T-helper 17 cell (primary cell): ENCODE results near the gene ARSK. TPM values are rescaled to one million over a fixed set of nuclear protein-coding genes. Genes with fewer than 3 reads are reported as not detected.

Source experiments
- ATAC-seq: fragments of 150-1000 bp; cut with Tn5 transposase; 2 replicates; pipeline ENCODE4 v1.10.0; 2021; ENCODE audit warnings: mild to moderate bottlenecking, moderate library complexity
- DNase-seq, 3 donors: peaks; one replicate each; pipeline versions ENCODE4 v3.0.0 to v3.0.0-alpha.2; 2020 to 2021
- H3K9me3 ChIP-seq: one replicate; pipeline ENCODE4 v1.7.0; 2013; ENCODE audit warnings: low read length, mild to moderate bottlenecking; ENCODE audit not compliant: control insufficient read depth, poor library complexity, severe bottlenecking
- H3K27ac Mint-ChIP-seq: one replicate; pipeline ENCODE4 v1.8.0; 2022; ENCODE audit warnings: mild to moderate bottlenecking, moderate library complexity, mixed read lengths
- H3K27me3 Mint-ChIP-seq: one replicate; pipeline ENCODE4 v1.8.0; 2022; ENCODE audit warnings: mixed read lengths
- H3K36me3 Mint-ChIP-seq: one replicate; pipeline ENCODE4 v1.8.0; 2022; ENCODE audit warnings: low read depth, mixed read lengths
- H3K4me1 Mint-ChIP-seq: one replicate; pipeline ENCODE4 v1.8.0; 2022; ENCODE audit warnings: mild to moderate bottlenecking, mixed read lengths
- H3K4me3 Mint-ChIP-seq: one replicate; pipeline ENCODE4 v1.8.0; 2022; ENCODE audit warnings: mild to moderate bottlenecking, moderate library complexity, mixed read lengths
- total RNA-seq, 4 donors: library from RNA in 2 of 4; stranded (reverse) in 2 of 4; gene quantifications; one replicate each; pipeline ENCODE4 v1.2.3 and lab custom pipeline; 2022 to 2026

ARSK gene
- total RNA-seq, 2 donors from 2014 or later, result 4.7 to 4.8 TPM

DNA sequence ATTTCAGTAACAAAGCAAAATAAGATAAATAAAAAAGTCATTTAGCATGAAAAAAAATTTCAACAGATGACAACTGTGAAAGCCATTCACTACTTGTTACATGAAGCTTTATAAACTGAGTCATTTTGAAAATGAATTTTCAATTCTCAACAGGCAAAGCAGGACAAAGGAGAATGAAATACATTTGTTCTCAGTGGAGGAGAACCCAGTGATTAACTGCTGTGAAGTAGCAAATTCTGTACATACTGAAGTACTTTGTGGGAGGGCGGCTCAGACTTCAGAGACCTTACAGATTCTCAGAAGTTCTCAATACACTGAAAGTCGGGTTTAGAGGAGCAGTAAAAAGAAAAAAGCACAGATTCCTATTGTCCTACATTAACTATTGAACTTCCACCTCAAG, 21.8 kb upstream of the ARSK start:
- peaks cover 34% of the 10 kb centered on the region for H3K4me1 Mint-ChIP-seq
- H3K27me3 Mint-ChIP-seq, result no peaks in the 10 kb centered on the region
- no peak overlapping the region for H3K27ac Mint-ChIP-seq
- H3K4me3 Mint-ChIP-seq, result no peak overlapping the region
- peaks cover 18% of the 10 kb centered on the region for H3K36me3 Mint-ChIP-seq
- ATAC-seq, result no peak
- DNase-seq, result no peak
- H3K9me3 ChIP-seq, result no peaks in the 10 kb centered on the region

DNA sequence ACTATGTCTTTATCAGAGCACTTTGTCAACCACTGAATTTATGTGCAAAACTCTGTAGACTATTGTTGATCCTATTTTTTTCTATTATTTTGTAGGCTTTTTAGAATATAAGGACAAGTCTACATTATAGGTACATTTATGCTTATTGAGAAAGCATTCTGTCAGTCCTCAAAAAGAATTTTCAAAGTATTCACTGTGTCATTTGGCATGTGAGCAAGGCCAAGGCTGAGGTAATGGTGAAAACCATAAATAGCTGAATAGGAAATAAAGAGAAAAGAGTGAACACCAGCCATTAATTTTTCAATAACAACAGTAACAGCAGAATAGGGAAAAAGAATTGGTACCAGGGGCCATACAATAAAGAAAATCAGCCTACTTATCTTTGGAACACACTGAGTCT, 21.1 kb upstream of the ARSK start:
- H3K36me3 Mint-ChIP-seq, result peaks cover 18% of the 10 kb centered on the region
- peaks cover 34% of the 10 kb centered on the region for H3K4me1 Mint-ChIP-seq
- H3K9me3 ChIP-seq, result no peaks in the 10 kb centered on the region
- ATAC-seq (no peak), DNase-seq (no peak)
- H3K4me3 Mint-ChIP-seq, result no peak overlapping the region
- H3K27me3 Mint-ChIP-seq, result no peaks in the 10 kb centered on the region
- H3K27ac Mint-ChIP-seq, result peak overlapping the region; percentile 19

DNA sequence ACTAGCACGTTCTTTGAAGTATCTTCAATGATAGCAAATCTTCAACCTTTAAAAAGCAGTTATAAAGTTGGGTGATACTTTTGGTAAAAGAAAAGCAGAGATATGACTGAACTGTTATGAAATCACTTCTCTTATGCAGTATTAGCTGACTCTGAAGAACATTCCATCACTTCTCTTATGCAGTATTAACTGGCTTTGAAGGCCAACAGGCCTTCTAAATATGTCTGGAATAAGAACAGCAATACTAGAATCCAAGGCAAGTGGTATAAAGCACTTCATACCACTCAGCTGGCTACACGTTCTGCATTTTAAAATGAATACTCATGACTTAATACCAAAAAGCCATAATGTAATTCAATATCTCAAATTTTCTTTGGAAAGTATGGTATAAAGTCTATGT, 17.4 kb upstream of the ARSK start:
- ATAC-seq (no peak), DNase-seq (no peak)
- Mint-ChIP-seq H3K27me3 (no peaks in the 10 kb centered on the region), H3K27ac (no peak overlapping the region), H3K4me1 (peaks cover 34% of the 10 kb centered on the region), H3K4me3 (no peak overlapping the region), H3K36me3 (peaks cover 17% of the 10 kb centered on the region)
- no peaks in the 10 kb centered on the region for H3K9me3 ChIP-seq

DNA sequence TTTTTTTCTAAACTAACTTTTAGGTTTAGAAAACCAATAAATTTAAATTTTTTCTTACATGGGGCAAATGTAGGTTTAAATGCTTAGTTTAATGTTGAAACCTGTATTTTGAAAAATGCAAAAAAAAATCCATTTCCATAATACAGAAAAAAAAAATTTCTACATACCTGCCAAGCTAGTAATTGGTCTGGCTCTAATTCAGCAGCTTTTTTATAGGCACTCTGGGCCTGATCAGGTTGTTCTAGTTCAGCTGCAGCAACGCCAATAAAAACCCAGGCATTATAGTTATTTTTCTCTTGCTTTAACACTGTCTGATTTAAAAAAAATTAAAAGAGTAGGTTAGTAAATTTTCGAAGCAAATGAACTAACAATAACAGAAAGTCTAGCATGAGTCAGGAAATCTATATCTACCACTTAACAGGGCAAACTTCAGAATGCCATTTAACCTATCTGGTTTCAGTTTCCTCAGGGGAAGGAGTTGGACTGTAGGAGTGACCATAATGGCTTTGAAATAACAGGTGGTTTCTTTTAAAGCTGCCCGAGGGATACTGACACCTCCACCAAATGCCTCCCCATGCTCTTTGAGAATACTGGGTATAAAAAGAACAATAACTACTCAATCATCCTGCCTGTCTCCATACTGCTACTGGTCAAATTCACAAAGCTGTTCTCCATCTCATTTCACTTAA, 11.7 kb upstream of the ARSK start:
- H3K27me3 Mint-ChIP-seq, result no peaks in the 10 kb centered on the region
- H3K4me3 Mint-ChIP-seq, result no peak overlapping the region
- no peak for DNase-seq
- peaks cover 7% of the 10 kb centered on the region for H3K36me3 Mint-ChIP-seq
- no peak for ATAC-seq
- H3K4me1 Mint-ChIP-seq, result peaks cover 24% of the 10 kb centered on the region
- H3K9me3 ChIP-seq, result no peaks in the 10 kb centered on the region
- H3K27ac Mint-ChIP-seq, result peak overlapping the region; percentile 4

DNA sequence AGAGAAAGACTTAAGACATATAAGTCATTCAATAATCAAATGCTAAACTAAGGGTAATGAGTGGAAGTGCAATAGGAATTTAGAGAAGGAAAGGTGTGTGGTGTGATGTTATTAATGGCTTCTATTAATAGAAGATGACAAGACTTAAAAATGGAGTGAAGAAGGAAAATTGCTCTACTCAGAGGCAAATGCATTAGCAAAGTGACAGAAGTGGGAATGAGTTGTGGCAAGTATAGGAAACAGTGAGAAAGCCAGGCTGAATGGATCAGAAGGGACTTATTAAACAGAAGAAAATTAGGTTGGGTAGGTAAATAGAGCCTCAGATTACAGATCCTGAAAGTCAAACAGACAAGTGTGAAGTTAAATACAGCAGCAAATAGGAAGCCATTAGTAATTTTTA, 5.9 kb upstream of the ARSK start:
- H3K4me3 Mint-ChIP-seq, result no peak overlapping the region

DNA sequence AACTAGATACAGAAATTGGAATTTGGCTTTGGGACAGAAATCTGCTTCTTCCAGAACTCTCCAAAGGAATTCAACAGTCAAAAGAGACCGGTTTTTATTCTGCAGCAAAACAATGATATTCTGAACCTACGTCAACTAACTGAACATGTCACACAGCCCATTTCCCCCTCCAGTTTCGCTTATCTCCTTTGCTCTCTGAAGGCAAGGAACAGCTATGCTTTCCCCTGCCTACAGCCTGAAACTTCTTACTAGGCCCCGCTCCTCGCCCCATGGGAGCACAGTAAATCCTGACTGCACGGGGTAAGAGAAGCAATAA, 612 bp upstream of the ARSK start:
- peaks cover 43% of the 10 kb centered on the region for H3K4me1 Mint-ChIP-seq
- DNase-seq (no peak), ATAC-seq (peak; percentile 34)
- no peaks in the 10 kb centered on the region for H3K27me3 Mint-ChIP-seq
- no peaks in the 10 kb centered on the region for H3K9me3 ChIP-seq
- peak overlapping the region; percentile 89 for H3K27ac Mint-ChIP-seq
- H3K4me3 Mint-ChIP-seq, result peak overlapping the region; percentile 97
- peaks cover 13% of the 10 kb centered on the region for H3K36me3 Mint-ChIP-seq

More for the DNA sequence above, 5.9 kb upstream of the ARSK start:
- H3K27ac Mint-ChIP-seq, result no peak overlapping the region
- H3K36me3 Mint-ChIP-seq, result peaks cover 16% of the 10 kb centered on the region
- H3K9me3 ChIP-seq, result no peaks in the 10 kb centered on the region
- H3K27me3 Mint-ChIP-seq, result no peaks in the 10 kb centered on the region
- DNase-seq, result no peak
- ATAC-seq, result no peak
- H3K4me1 Mint-ChIP-seq, result peaks cover 43% of the 10 kb centered on the region

DNA sequence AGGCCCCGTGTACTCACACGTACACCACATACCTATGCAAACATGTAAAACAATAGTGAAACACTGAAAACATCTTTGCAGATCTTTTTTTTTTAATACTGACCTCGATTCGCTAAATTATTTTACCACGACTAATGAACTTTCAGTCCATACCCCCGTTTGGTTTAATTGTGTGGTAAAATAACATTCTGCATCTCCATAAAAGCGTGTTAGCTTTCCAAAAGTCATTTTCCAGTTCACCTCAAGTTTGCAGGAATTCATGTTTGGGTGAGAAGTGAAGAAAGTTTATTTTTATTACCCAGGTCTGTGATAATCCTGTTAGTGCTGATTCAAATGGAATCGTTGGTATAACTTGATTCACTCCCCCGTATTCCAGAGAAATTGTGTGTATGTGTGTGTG, 652 bp downstream of the ARSK start:
- H3K9me3 ChIP-seq, result no peaks in the 10 kb centered on the region
- H3K4me1 Mint-ChIP-seq, result peaks cover 37% of the 10 kb centered on the region
- DNase-seq, result no peak
- no peaks in the 10 kb centered on the region for H3K27me3 Mint-ChIP-seq
- no peak for ATAC-seq
- H3K36me3 Mint-ChIP-seq, result peaks cover 13% of the 10 kb centered on the region
- H3K27ac Mint-ChIP-seq, result peak overlapping the region; percentile 89
- peak overlapping the region; percentile 97 for H3K4me3 Mint-ChIP-seq

DNA sequence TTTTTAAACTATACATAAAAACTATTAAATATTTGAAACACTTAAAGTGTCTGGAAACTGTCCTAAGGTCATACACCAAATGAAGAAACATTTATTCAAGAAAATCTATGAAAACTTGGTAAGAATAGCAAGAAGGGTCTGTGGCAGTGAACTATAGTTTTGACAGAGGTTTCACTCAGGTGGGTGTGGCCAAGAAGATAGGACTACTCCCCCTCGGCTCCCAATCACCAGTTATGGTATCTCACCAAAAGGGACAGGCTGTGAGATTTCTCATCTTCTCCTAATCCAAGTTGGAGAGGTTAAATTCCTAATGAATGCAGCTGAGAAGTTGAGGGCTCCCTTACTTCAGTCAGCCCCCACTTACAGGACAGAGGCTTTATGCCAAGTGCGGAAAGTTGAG, 2.9 kb downstream of the ARSK start:
- peaks cover 21% of the 10 kb centered on the region for H3K4me1 Mint-ChIP-seq
- no peaks in the 10 kb centered on the region for H3K27me3 Mint-ChIP-seq
- H3K4me3 Mint-ChIP-seq, result no peak overlapping the region
- peaks cover 4% of the 10 kb centered on the region for H3K36me3 Mint-ChIP-seq
- no peaks in the 10 kb centered on the region for H3K9me3 ChIP-seq
- H3K27ac Mint-ChIP-seq, result no peak overlapping the region
- DNase-seq (no peak), ATAC-seq (no peak)

DNA sequence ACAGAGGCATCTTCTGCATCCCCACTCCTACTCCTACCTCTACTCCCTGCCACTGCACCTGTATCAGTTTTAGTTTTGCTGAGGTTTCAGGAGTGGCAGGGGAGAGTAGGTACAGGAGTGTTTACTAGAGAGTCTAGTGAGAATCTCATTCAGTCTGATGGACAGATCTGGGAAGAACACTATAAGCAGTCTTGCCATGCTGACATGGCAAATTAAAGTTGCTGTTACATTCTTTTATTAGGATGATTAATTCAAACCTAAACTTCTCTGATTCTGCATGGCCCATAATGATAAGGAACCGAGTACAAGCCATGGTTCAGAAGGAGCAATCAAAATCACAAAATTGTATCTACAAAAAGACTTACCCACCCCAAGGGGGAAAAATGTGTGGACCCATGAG, 7.4 kb downstream of the ARSK start:
- Mint-ChIP-seq H3K4me3 (no peak overlapping the region), H3K27ac (no peak overlapping the region), H3K4me1 (peaks cover 7% of the 10 kb centered on the region), H3K27me3 (no peaks in the 10 kb centered on the region), H3K36me3 (peaks cover 2% of the 10 kb centered on the region)
- ATAC-seq (no peak), DNase-seq (no peak)
- no peaks in the 10 kb centered on the region for H3K9me3 ChIP-seq

DNA sequence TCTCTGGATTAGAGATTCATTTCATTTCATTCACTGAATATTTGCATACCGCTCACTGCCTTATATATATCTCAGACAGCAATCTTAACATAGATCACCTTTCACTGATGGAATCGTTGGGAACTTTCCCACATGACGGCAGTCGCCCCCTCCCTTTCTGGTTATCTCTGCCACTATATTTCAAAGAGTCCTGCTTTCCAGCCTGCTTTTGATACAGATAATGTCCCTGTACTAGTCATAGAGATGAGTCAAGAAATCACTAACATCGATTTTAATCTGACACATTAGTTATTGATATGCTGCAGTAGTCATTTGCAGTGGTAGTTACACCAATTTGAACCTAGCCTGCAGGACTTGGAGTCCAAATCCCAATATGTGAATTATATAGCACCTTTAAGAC, 8.5 kb downstream of the ARSK start:
- Mint-ChIP-seq H3K4me3 (no peak overlapping the region), H3K4me1 (peaks cover 7% of the 10 kb centered on the region), H3K27ac (no peak overlapping the region), H3K36me3 (peaks cover 3% of the 10 kb centered on the region), H3K27me3 (no peaks in the 10 kb centered on the region)
- no peak for ATAC-seq
- H3K9me3 ChIP-seq, result no peaks in the 10 kb centered on the region
- no peak for DNase-seq

DNA sequence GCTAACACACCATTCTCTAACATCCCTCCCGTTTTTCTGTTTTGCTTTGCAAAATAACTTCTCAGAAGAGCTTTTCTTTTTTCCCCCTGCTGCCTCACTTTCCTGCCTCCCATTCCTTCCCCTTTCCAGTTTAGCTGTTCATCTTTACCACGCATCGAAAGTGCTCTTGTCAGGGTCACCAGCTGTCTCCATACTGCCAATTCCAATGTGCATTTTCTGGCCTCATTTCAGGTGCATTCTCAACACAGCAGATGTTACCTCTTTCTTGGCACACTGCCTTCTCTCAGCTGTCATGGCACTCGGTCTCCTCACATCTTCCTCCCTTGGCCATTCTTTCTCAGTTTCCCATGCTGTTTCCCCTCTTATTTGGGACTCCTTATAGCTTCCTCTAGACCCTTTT, 9.5 kb downstream of the ARSK start:
- H3K4me1 Mint-ChIP-seq, result peaks cover 10% of the 10 kb centered on the region
- peaks cover 5% of the 10 kb centered on the region for H3K36me3 Mint-ChIP-seq
- no peaks in the 10 kb centered on the region for H3K9me3 ChIP-seq
- no peak overlapping the region for H3K27ac Mint-ChIP-seq
- no peak overlapping the region for H3K4me3 Mint-ChIP-seq
- DNase-seq, result no peak
- no peak for ATAC-seq
- no peaks in the 10 kb centered on the region for H3K27me3 Mint-ChIP-seq

DNA sequence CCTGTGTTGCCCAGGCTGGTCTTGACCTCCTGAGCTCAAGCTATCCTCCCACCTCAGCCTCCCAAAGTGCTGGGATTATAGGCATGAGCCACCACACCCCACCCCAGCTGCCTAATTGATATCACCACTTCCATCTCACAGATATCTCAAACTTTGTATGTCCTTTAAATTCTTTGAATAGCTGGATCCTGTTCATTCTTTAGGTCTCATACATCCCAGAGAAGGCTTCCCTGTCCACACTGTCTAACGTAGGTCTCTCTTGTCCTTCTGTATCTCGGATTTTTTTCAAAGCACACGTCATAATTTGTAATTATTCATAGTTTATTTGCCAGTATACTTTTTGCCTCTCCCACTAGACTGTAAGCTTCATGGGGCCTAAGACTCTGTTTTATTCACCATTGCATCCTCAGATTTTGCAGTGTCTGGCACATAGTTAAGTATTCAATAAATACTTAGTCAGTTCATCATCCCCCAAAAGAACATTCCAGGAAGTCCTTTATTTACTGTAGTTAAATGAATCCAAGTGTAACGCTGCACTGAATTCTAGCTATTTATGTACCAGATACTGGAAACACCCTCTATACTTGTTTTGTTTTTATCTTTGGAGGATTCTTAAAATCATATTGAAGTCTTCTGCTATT, 10.5 kb downstream of the ARSK start:
- H3K9me3 ChIP-seq, result no peaks in the 10 kb centered on the region
- DNase-seq (no peak), ATAC-seq (no peak)
- Mint-ChIP-seq H3K4me1 (peaks cover 15% of the 10 kb centered on the region), H3K36me3 (peaks cover 10% of the 10 kb centered on the region), H3K4me3 (no peak overlapping the region), H3K27me3 (no peaks in the 10 kb centered on the region), H3K27ac (no peak overlapping the region)

DNA sequence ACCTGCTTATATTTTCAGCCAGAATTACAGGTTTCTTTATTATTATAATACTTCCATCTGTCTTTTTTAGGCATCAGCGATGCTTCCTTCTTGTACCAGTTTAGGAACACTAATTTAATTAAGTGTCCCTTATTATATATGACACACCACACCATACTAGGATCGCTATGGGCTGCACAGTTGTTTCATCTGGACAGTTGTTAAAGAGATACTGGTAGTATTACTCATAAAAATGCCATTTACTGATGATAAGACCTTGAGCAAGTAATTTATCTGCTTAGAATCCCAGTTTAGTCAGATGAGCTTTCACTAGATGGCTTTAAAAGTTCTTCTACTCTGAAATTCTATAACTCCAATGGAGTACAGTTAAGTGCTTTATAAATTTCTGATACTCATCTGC, 17.1 kb downstream of the ARSK start:
- H3K36me3 Mint-ChIP-seq, result peaks cover 10% of the 10 kb centered on the region
- peaks cover 10% of the 10 kb centered on the region for H3K4me1 Mint-ChIP-seq
- H3K27ac Mint-ChIP-seq, result no peak overlapping the region
- ATAC-seq (no peak), DNase-seq (no peak)
- no peaks in the 10 kb centered on the region for H3K9me3 ChIP-seq
- no peaks in the 10 kb centered on the region for H3K27me3 Mint-ChIP-seq
- H3K4me3 Mint-ChIP-seq, result no peak overlapping the region

DNA sequence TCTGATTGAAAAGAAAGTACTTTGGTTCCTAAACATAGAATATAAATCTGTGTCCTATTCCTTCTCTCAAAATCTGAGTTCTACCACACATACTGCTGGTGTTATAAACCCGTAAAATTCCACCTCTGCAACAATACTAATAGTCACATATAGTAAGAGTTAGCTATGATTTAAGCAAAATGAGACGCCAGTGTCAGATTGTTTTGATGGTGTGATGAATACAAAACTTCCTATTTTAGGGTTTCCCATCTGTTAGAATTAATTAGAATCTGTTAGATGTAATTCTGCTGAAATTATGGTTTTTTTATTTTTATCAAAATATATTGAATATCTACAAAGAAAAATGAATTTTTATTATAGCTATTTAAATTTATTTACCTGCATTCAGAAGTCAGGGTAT, 26.7 kb downstream of the ARSK start:
- no peak for ATAC-seq
- Mint-ChIP-seq H3K27me3 (no peaks in the 10 kb centered on the region), H3K4me3 (no peak overlapping the region), H3K27ac (no peak overlapping the region), H3K4me1 (peaks cover 5% of the 10 kb centered on the region), H3K36me3 (peaks cover 6% of the 10 kb centered on the region)
- DNase-seq, result no peak
- no peaks in the 10 kb centered on the region for H3K9me3 ChIP-seq
